Activated CD4-positive, alpha-beta T cell treated with anti-CD3 and anti-CD28 coated beads for 48 hours (primary cell): Measurements from ENCODE around the gene SRGAP2C.
"Not testable (repeated sequence)": the region's sequence is repeated elsewhere in the genome, so short reads cannot be mapped to it uniquely, and the experiment has no call there.

Source experiments
- DNase-seq: peaks from one replicate; pipeline ENCODE4 v3.0.0-alpha.2; 2020

SRGAP2C gene

GRCh38 chr1:121389895-121390560, 205.3 kb downstream of the SRGAP2C start:
- not testable (repeated sequence) for DNase-seq

- DNase-seq: not testable (repeated sequence)
Observed at GRCh38 chr1:121392130-121392529, 207.4 kb downstream of the SRGAP2C start.

GRCh38 chr1:121395718-121396201, 211.0 kb downstream of the SRGAP2C start:
- DNase-seq: not testable (repeated sequence)

- peak; percentile 27 for DNase-seq
Observed at GRCh38 chr1:121396335-121397081, 211.7 kb downstream of the SRGAP2C start.

GRCh38 chr1:121397101-121397500, 212.3 kb downstream of the SRGAP2C start:
- not testable (repeated sequence) for DNase-seq

- DNase-seq: not testable (repeated sequence)
Observed at GRCh38 chr1:121399193-121399592, 214.4 kb downstream of the SRGAP2C start.

- not testable (repeated sequence) for DNase-seq
Observed at GRCh38 chr1:121400108-121400507, 215.3 kb downstream of the SRGAP2C start.

- DNase-seq: not testable (repeated sequence)
Observed at GRCh38 chr1:121400541-121401310, 216.0 kb downstream of the SRGAP2C start.

- peak; percentile 3 for DNase-seq
Observed at GRCh38 chr1:121401375-121401955, 216.7 kb downstream of the SRGAP2C start.

- DNase-seq: not testable (repeated sequence)
Observed at GRCh38 chr1:121403254-121403653, 218.5 kb downstream of the SRGAP2C start.

GRCh38 chr1:121408354-121408753, 223.6 kb downstream of the SRGAP2C start:
- DNase-seq: no peak

- no peak for DNase-seq
Observed at GRCh38 chr1:121413821-121414220, 229.0 kb downstream of the SRGAP2C start.

GRCh38 chr1:121414905-121415304, 230.1 kb downstream of the SRGAP2C start:
- no peak for DNase-seq

- no peak for DNase-seq
Observed at GRCh38 chr1:121417325-121417923, 232.6 kb downstream of the SRGAP2C start.

GRCh38 chr1:121418369-121419049, 233.7 kb downstream of the SRGAP2C start:
- no peak for DNase-seq

GRCh38 chr1:121419050-121419615, 234.4 kb downstream of the SRGAP2C start:
- DNase-seq: not testable (repeated sequence)

- DNase-seq: not testable (repeated sequence)
Observed at GRCh38 chr1:121421490-121421889, 236.7 kb downstream of the SRGAP2C start.

GRCh38 chr1:121423956-121424355, 239.2 kb downstream of the SRGAP2C start:
- DNase-seq: not testable (repeated sequence)

- not testable (repeated sequence) for DNase-seq
Observed at GRCh38 chr1:121433517-121433916, 248.7 kb downstream of the SRGAP2C start.

- DNase-seq: not testable (repeated sequence)
Observed at GRCh38 chr1:121438862-121439261, 254.1 kb downstream of the SRGAP2C start.

GRCh38 chr1:121440993-121441392, 256.2 kb downstream of the SRGAP2C start:
- no peak for DNase-seq
